GM19193 (cell line): Measurements from ENCODE around the gene GRIK3.

Source experiments
- POLR2A ChIP-seq: IDR thresholded peaks from 4 replicates; pipeline ENCODE4 v1.6.1; 2011; ENCODE audit not compliant: insufficient read depth, insufficient read length; ENCODE audit errors: extremely low read depth

The GRIK3 gene

DNA sequence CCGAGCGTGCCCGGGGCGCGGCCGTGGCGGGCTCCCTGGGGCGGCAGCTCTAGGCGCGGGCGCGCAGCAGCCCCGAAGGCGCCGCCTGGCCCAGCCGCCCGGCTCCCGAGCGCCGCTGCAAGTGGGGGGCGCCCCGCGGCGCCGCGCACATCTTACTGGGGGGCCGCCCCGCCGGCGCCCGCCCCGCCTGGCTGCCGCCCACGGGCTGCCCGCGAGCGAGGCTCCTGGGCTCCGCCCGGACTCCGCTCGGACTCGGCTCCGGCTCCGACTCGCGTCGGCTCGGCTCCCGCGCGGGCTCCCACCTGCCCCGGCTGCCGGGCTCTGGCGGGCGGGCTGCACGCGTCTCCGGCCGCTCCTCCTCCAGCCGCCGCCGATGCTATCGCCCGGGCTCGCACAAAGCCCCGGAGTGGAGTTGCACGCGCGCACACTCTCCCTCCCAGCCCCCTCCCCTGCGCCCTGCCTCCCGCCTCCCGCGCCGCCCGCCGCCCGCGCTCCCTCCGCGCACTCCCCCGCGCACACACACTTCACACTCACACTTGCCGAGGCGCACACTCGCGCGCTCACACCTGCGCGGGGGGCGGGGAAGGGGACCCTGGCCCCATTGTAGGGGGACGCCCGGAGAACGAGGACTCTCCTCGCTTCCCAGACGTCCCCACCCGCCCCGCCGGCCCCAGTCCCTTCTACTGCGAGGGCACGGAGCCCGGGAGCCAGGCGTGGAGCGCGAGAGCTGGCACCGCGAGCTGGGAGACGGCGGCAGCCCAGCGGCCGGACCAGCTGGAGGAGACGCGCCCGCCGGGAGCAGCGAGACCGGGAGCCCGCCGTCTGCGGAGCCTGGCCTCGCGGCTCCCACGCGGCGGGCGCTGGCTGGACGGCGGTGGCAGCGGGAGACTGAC lies at the start of gene GRIK3:
TSS of gene GRIK3 (minus strand) at position 395 of the 893 bp plus-strand sequence. CDS start 407 bp downstream, outside the sequence.
- TF ChIP-seq POLR2A: no peak

DNA sequence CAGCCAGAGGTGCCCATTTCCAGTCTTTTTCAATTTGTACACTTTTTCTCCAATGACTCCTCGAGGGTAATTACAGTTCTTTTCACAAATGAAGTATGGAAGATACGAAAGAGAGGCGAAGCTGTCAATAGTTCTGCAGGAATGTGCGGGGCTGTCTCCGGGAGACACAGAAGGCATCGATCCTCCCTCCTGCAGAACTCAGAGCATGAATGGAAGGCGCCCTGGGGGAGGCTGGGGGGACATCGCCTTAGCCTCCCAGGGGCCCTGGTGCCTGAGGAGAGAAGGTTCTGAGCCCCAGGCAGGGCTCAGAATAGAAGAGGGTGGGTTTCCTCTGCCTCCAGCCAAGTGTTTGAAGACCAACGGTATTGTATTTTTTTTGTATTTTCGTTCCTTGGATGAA lies 49.7 kb upstream of the GRIK3 start:
- no peak for TF ChIP-seq POLR2A

DNA sequence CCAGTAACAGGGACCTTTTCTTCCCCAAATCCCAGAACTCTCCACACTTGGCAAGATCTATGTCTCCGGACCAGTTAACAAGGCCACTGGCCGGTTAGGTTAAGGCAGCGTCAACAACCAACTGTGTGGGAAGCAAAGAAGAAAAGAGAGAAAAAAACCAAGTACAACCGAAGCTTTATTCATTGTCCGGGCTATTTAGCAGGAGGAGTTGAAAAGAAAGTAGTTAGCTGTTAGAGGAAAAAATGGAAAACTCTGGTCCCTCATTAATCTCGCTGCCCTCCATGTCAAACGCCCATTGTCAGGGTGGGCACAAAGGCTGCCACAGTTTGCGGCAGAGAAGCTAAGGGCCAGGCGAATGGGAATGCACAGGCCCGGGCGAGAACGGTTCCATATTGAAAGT lies 49.3 kb upstream of the GRIK3 start:
- no peak for TF ChIP-seq POLR2A

DNA sequence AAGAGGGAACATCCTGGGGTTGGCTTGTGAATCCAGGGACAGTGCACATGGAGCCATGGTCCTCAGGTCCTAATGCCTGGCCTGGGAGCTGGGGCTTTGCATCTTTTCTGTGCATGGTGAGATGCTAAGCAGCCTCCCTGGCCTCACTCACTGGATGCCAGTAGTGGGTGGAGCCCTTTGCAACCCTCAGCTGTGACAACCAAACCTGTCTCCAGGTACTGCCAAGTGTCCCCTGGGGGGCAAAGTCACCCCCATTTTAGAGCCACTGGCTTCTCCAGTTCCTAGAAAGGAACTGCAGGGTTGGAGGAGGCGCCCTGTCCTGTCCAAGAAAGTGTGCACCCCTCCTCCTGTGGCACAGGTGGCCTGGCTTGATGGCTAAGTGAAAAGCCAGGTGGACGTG lies 44.6 kb upstream of the GRIK3 start:
- no peak for TF ChIP-seq POLR2A

- no peak for TF ChIP-seq POLR2A
Measured at GRCh38 chr1:37076168-37076567, 41.9 kb upstream of the GRIK3 start.

- TF ChIP-seq POLR2A: no peak
Measured at GRCh38 chr1:37073854-37074379, 39.6 kb upstream of the GRIK3 start.

GRCh38 chr1:37073152-37073853 lies 39.0 kb upstream of the GRIK3 start:
- no peak for TF ChIP-seq POLR2A

GRCh38 chr1:37071829-37072228 lies 37.5 kb upstream of the GRIK3 start:
- no peak for TF ChIP-seq POLR2A

DNA sequence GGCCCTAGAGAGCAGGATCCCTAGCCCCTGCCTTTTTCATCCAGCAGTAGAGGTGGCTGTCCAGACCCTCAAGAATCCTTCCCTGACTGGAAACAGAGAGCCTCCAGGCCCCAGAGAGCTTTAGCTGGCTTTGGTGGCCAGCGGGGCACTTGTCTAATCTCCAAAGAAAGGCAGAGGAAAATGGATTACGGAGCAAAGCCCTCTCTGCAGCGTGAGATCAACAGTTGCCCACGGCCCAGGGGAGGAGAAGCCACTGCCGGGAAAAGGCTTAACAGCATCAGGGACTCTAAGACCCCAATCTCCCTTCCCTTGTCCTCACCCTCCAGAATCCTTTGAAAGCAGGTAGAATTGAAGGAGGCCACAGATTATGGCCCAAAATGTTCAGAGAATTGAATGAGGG lies 35.8 kb upstream of the GRIK3 start:
- TF ChIP-seq POLR2A: no peak

GRCh38 chr1:37069406-37069805 lies 35.1 kb upstream of the GRIK3 start:
- TF ChIP-seq POLR2A: no peak

DNA sequence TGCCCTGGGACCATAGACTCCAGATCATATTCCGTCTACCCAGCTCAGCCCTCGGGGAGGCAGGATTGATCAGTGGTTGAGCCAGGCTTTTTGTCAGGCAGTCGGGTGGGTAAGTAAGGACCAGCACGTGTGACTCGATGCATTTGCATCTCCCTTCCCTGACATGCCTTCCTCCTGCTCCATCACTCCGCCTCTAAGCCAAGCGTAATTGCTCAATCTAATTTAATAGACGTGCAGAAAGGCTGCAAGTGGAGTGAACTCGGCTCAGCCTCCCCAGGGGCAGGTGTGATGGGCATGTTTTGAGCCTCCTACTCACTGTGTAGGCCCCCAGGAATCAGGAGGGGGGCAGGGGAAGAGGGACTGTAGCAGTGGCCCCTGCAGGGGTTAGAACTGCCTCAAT lies 34.6 kb upstream of the GRIK3 start:
- TF ChIP-seq POLR2A: no peak

DNA sequence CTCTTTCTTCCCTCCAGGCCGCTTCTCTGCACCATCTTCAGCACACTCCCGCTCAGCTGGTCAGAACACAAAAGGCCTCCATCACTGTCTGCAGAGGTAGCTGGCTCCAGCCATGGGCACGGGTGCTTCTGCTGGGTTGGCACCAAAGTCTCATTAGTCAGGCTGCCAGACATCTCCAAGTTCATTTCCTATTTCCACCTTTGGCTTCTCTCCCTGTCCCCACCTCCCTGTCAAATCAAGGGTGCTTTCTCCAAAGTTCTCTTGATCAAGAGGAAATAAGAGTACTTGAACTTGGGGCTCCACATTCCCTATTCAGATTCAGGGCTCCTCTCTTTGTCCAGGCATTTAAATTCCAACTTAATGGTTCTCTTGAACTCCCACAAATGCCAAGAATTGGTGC lies 33.9 kb upstream of the GRIK3 start:
- no peak for TF ChIP-seq POLR2A

DNA sequence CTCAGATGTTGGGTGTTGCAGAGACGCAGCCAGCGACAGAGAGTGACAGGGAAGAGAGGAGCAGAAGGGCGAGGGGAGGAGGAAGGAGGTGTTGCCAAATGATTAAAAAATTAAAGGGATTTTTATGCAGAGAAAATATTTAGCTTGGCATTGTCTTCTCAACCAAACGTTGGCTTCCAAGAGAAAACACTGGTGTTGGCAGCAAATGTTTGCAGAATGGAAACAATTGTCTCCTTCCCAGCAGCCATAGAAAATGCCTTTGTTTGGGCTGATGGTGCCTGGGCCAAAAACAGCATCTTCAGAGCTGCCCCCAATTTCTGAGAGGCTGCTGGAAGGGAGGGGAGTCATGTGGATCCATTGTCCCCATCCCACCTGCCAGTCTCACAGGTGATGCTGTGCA lies 29.7 kb upstream of the GRIK3 start:
- TF ChIP-seq POLR2A: no peak

GRCh38 chr1:37059346-37059745 lies 25.0 kb upstream of the GRIK3 start:
- TF ChIP-seq POLR2A: no peak

DNA sequence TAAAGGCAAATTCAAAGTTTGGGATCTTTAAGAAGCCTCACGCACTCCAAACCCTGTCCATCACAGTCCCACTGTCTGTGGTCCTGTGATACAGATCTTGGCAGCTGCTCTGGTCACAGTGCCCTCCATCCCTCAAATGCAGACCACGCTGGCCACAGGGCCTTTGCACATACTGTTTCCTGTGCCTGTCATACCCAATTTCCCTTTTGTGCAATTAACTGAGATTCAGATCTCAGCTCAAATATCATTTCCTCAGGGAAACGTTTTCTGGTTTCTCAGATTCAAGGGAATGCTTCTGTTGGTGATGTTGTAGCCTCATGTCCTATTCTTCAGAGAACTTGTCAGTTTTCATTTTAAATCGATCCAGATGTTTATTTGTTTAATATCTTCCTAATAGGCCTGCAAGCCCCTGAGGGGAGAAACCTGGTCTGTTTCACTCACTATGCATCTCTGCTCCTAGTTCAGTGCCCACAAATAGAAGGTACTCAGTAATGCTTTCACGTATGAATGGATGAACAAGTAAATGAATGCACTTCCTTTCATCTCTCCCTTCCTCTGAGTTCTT lies 24.2 kb upstream of the GRIK3 start:
- TF ChIP-seq POLR2A: no peak
